Adrenal gland (tissue), 12 donors: ENCODE measurements around the gene DUS3L. TPM values are rescaled to one million over a fixed set of nuclear protein-coding genes. Genes with fewer than 3 reads are reported as not detected.

Source experiments
- DNase-seq, 7 donors: peaks; one replicate each; pipeline ENCODE4 v3.0.0-alpha.2; 2019 to 2020
- H3K27ac ChIP-seq, 5 donors: fragments of 200-600 bp; sonication (generic) in 4 of 5; 1 replicate in 3 of 5; 2 replicates in 2 of 5; pipeline versions ENCODE4 v1.5.1 to v1.8.0; 2016 to 2020; ENCODE audit warnings: mild to moderate bottlenecking in 1 of 5
- H3K27me3 ChIP-seq: fragments of 200-600 bp; 2 replicates; pipeline ENCODE4 v1.8.0; 2021
- H3K36me3 ChIP-seq, 2 donors: fragments of 200-600 bp; replicated peaks in 1 of 2; 1 replicate in 1 of 2; 2 replicates in 1 of 2; pipeline versions ENCODE4 v1.5.1 to v1.8.0; 2018 to 2022
- H3K4me1 ChIP-seq, 2 donors: fragments of 200-600 bp; replicated peaks in 1 of 2; 1 replicate in 1 of 2; 2 replicates in 1 of 2; pipeline versions ENCODE4 v1.5.1 to v1.8.0; 2018 to 2021
- H3K4me3 ChIP-seq, 4 donors: fragments of 200-600 bp; sonication (generic) in 3 of 4; one replicate each; pipeline ENCODE4 v1.5.1; 2016 to 2018
- H3K9me3 ChIP-seq, 3 donors: fragments of 200-600 bp; sonication (generic) in 1 of 3; replicated peaks in 1 of 3; 1 replicate in 2 of 3; 2 replicates in 1 of 3; pipeline versions ENCODE4 v1.5.1 to v1.8.0; 2016 to 2021
- CTCF ChIP-seq, 6 experiments: fragments of 450-650 bp in 4 of 6; fragments of 200-600 bp in 2 of 6; sonication (generic) in 1 of 6; IDR thresholded peaks; 1 replicate in 5 of 6; 2 replicates in 1 of 6; pipeline versions ENCODE4 v1.5.1 to v1.8.0; 2016 to 2021; ENCODE audit warnings: antibody characterized with exemption in 6 of 6, mild to moderate bottlenecking in 2 of 6, moderate library complexity in 1 of 6
- POLR2A ChIP-seq, 2 donors: fragments of 450-650 bp; IDR thresholded peaks; one replicate each; pipeline ENCODE4 v1.6.1; 2017; ENCODE audit warnings: antibody characterized with exemption in 2 of 2, mild to moderate bottlenecking in 2 of 2, moderate library complexity in 1 of 2
- WGBS, 4 donors: extraction: QIAGEN DNeasy Blood & Tissue Kit in 2 of 4; methylation state at CpG; one replicate each; pipeline versions ENCODE4 v1.1.5 to v1.1.7; 2013 to 2017; 5-methylcytosine and 5-hydroxymethylcytosine counted together
- intact Hi-C, 2 donors: fragments of 100-400 bp; cut with DNase I; formaldehyde crosslinking; loops; one replicate each; pipeline versions ENCODE4 v1.14.1 to v1.15.0; 2022 to 2023
- polyA plus RNA-seq, 3 donors: library from polyadenylated mRNA; stranded (reverse); fragments of 200-250 nt in 2 of 3; fragments of 350-450 nt in 1 of 3; fragmentation: Illumina TruSeq in 1 of 3; extraction: RNeasy Lipid Tissue Mini Kit (QIAGEN cat#74804) in 1 of 3; gene quantifications; one replicate each; pipeline ENCODE4 v1.2.3, GENCODE V29; 2013 to 2014
- total RNA-seq, 9 donors: library from RNA; depleted of rRNA in 4 of 9; stranded (reverse); fragments of >200 nt in 4 of 9; fragments of 120-200 nt in 1 of 9; fragmentation: NEBNext Ultra II Directional in 1 of 9; extraction: Animal tissue kit (Norgen Biotek cat#: 25700) in 1 of 9; gene quantifications; one replicate each; pipeline versions ENCODE4 v1.1.0 to v1.2.4, GENCODE V29; 2013 to 2023
- donor health status: healthy with polysubstance abuse.
- donor health status: Bipolar disorder and iron deficiency.
- donor health status: DM: yes; HTN: yes; CAD: no.
- donor health status: DM: no; HTN: no; CAD: no.
- donor health status: DM: no; HTN: no; CAD: no.
- donor health status: DM: yes; HTN: yes; CAD: no.

DUS3L gene
- total and polyA plus RNA-seq, 12 donors: 10.9 to 142 (median 31.5) TPM

GRCh38 chr19:5818594-5818993 lies 27.6 kb upstream of the DUS3L start:
- Histone ChIP-seq H3K4me3 (no peak overlapping the region), H3K9me3 (no peaks in the 10 kb centered on the region), H3K27me3 (no peaks in the 10 kb centered on the region), H3K36me3 (no peaks in the 10 kb centered on the region), H3K4me1 (no peaks in the 10 kb centered on the region), H3K27ac (no peak overlapping the region)
- no peak for DNase-seq
- TF ChIP-seq POLR2A (IDR thresholded peaks at IDR 0.05): no peak
- WGBS, 4 donors: 82 to 85% (median 84%) methylated on average over 4 to 10 of the region's 10 CpGs; no CpG with 5 or more reads in 1 of the 4 donors
- intact Hi-C loops: no loop called here

GRCh38 chr19:5817218-5817617 lies 26.3 kb upstream of the DUS3L start:
- no peak overlapping the region for H3K27ac ChIP-seq
- DNase-seq: no peak
- WGBS, 4 donors: 88 to 96% (median 89%) methylated on average over 2 of the region's 2 CpGs
- H3K4me3 ChIP-seq: no peak overlapping the region
- H3K27me3 ChIP-seq: no peaks in the 10 kb centered on the region
- intact Hi-C loops: no loop called here
- no peaks in the 10 kb centered on the region for H3K36me3 ChIP-seq
- no peaks in the 10 kb centered on the region for H3K9me3 ChIP-seq
- H3K4me1 ChIP-seq: no peaks in the 10 kb centered on the region
- TF ChIP-seq CTCF (IDR thresholded peaks at IDR 0.05) (no peak), POLR2A (IDR thresholded peaks at IDR 0.05) (no peak)

- no peak overlapping the region for H3K27ac ChIP-seq
- no peak overlapping the region for H3K4me3 ChIP-seq
- TF ChIP-seq POLR2A (IDR thresholded peaks at IDR 0.05) (no peak), CTCF (IDR thresholded peaks at IDR 0.05) (no peak)
- no peaks in the 10 kb centered on the region for H3K4me1 ChIP-seq
- no peak for DNase-seq
- H3K36me3 ChIP-seq: no peaks in the 10 kb centered on the region
- intact Hi-C loops: no loop called here
- H3K9me3 ChIP-seq: no peaks in the 10 kb centered on the region
- no peaks in the 10 kb centered on the region for H3K27me3 ChIP-seq
- 71 to 82% (median 73%) methylated on average over 2 to 11 of the region's 11 CpGs for WGBS, 4 donors
Observed at GRCh38 chr19:5814852-5815246, 23.9 kb upstream of the DUS3L start.

- Histone ChIP-seq H3K27ac (no peak overlapping the region), H3K9me3 (no peaks in the 10 kb centered on the region), H3K4me1 (no peaks in the 10 kb centered on the region), H3K36me3 (no peaks in the 10 kb centered on the region), H3K27me3 (no peaks in the 10 kb centered on the region), H3K4me3 (no peak overlapping the region)
- intact Hi-C loops: no loop called here
- 77 to 86% (median 83%) methylated on average over 9 of the region's 9 CpGs for WGBS, 4 donors
- TF ChIP-seq CTCF (IDR thresholded peaks at IDR 0.05) (no peak), POLR2A (IDR thresholded peaks at IDR 0.05) (no peak)
- DNase-seq: no peak
Observed at GRCh38 chr19:5814123-5814851, 23.3 kb upstream of the DUS3L start.

GRCh38 chr19:5811117-5811516 lies 20.2 kb upstream of the DUS3L start:
- H3K4me1 ChIP-seq: peaks cover 0 to 2% of the 10 kb centered on the region in 2 donors
- DNase-seq: no peak
- no peak for TF ChIP-seq POLR2A (IDR thresholded peaks at IDR 0.05)
- TF ChIP-seq CTCF (IDR thresholded peaks at IDR 0.05): no peak
- no peaks in the 10 kb centered on the region for H3K36me3 ChIP-seq
- 94 to 98% (median 95%) methylated on average over 4 of the region's 4 CpGs for WGBS, 4 donors
- intact Hi-C loops: no loop called here
- no peaks in the 10 kb centered on the region for H3K27me3 ChIP-seq
- H3K9me3 ChIP-seq: no peaks in the 10 kb centered on the region
- no peak overlapping the region for H3K4me3 ChIP-seq
- no peak overlapping the region for H3K27ac ChIP-seq
